ENCODE data around the gene THRA.

Gene THRA

DNA sequence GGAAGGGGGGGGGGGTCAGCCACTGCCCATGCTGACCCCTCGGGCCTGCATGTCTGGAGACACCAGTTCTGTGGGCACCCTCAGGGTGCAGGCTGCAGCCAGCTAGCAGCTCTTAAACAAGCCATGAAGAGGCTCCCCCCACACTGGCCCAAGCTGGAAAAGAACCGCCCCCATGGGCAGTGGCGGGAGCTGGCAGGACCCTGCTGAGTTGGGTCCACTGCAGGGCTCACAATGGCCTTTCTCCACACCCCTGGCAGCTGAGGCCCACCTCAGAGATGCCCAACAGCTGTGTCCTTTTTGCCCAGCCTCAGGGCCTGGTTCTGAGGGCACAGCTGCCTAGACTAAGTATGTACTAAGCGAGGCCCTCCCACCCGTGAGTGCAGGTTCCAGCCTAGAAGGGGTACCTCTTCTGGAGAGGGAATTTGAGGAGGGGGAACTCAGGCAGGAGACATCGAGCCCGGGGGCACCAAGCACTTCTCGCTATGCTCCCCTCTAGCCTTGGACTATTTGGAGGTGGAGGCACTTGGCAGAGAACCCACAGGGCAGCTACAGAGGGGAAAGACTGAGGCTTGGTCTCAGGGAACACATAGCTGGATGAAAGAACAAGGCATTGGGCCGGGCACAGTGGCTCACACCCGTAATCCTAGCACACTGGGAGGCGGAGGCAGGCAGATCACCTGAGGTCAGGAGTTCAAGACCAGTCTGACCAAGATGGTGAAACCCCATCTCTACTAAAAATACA is 3.2 kb downstream of the THRA start:
- DNase-seq = no peak

DNA sequence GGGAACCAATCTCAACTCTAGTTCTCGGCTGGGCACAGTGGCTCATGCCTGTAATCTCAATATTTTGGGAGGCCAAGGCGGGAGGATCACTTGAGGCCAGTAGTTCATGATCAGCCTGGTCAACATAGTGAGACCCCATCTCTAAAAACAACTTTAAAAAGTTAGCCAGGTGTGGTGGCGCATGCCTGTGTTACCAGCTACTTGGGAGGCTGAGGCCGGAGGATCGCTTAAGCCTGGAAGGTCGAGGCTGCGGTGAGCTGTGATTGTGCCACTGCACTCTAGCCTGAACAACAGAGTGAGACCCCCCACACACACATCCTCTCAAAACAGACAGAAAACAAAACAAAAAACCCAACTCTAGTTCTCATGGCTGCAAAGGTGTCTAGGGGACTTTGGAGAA is 4.9 kb downstream of the THRA start:
- no peak for DNase-seq

DNA sequence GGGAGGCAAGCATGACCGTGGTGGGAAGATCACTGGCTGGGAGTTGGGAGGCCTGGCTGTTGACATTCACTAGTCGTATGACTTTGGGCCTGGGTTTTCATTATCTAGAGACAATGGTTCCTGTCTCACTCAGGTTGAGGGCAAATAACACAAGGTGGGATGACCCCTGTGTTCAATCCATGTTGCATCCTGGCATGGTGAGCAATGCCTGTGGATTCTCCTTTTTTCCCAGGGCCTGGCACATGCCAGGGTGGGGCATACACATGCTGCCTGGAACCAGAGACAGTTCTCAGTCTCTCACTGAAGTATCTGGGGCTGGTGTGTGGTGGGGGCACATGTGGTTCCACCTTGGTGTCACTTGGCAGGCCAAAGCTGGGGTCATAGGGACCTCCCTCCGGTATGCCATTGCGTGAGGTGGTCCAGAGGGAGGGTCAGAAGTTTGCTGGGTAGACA is 5.4 kb downstream of the THRA start:
- DNase-seq = peak; percentile 46

DNA sequence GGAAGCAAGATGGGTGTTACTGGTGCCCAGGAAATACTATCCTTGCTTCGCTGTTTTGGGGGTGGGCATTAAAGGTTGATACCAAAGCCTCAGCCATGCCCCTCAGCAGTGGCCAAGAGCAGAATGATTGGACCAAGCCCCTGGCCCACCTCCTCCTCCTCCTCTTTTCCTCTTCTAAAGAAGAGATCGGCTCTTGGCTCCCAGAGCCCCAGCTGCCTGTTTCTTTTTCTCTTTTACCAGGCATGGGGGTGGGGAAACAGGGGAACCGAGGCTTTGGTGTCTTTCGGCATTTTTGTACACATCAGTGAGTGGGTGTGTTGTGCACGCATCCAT is 5.8 kb downstream of the THRA start:
- no peak for DNase-seq

DNA sequence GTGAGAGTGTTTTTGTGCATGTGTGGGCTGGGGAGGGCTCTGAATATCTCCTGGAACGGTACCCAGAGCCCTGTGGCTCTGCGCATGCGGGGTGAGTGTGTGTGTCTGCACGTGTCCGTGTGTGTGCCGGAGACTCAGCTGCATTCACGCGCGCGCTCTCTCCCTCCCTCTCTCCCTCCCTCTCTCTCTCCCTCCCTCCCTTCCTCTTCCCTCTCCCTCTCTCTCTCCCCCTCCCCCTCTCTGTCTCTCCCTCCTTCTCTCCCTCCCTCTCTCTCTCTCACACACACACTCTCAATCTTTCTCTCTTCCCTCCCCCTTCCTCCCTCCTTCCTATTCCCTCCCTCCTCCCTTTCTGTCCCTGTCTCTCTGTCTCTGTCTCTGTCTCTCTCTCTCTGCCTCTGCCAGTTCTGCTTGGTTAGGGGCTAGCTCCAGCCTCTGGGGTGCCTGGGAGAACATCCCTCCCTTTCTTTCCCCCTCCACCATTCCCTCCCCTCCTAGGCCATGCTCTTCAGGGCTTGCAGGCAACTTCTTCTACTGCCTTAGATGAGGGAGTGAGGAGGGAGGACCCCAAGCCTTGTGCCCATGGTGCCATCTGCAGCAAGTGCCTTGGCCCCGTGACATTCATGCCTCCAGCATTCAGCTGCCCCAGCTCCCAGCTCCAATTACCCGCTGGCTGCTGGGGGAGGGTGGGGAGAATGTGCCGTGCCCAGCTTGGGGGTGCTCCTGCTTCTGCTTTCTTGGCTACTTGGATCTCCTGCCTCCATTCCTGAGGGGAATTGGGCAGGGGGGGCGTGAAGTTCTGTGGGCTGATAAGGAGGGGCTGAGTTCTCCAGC is 6.4 kb downstream of the THRA start:
- DNase-seq = peak; percentile 85

DNA sequence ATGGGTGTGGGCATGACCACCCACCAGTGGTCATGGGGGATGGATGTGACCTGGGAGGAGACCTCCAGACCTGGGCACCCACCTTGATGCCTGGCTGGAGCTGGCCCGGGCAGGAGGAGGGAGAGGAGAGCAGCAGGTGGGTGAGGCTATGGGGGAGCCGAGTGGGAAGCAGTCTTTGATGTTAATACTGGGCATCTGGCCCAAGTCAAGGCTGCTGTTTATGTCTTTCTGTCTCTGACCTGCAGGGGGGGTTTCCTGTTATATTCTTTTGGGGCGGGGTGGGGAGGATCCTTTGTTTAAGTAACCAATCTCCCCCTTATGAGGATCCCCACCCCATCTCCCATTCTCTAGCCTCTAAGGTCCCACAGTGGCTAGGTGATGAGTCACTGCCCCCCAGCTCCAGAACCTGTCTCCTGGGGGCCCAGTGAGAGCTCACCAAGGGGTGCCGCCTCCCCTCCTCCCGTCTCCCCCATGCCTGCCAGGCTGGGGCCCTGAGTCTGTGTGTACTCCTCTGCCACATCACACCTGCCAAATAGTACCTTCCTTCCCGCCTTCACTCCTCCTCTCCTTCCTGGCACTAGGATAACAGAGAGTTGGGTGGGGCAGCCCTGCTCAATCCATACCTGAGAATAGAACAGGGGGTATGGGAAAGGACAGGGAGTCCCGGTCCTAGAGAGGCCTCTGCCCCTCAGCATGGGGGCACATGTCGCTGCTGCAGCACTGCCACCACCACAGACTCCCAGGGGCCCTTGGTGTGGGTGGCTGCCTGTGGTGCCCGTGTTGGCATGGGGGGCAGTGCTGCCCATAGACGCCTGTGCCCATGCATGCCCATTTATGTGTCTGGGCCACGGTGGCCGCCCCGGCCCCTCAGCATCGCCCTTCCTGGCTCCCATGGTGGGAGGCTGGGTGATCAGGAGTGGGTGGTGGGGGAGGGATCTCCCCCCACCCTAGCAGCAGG is 7.3 kb downstream of the THRA start:
- peak; percentile 48 to 54 for DNase-seq

DNA sequence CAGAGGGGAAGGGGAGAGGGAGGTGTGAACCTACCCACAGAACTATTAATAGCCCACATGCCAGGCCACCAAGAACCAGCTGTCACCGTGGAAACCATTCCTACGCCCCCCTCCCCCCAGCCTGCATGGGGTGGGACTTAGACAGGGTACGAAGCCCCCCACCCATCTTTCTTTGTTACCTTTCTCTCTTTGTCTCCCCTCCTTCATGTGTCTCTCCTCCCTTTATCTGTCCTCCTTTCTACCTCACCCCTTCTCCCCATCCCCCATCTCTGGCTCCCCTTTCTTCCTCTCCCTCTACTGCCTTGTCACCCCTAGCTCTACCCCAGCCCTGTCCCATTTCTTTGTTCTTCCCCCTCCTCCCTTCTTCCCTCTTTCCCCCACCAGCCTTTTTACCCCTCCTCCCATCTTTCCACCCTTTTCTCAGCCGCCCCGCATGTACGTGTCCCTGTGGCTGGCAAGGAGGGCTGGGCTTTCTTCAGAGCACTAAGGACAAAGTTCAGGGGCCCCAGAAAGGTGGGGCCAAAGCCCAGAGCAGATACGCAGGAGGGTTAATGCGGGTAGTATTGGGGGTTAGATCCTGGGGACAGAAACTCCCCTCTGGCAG is 8.0 kb downstream of the THRA start:
- no peak for DNase-seq

DNA sequence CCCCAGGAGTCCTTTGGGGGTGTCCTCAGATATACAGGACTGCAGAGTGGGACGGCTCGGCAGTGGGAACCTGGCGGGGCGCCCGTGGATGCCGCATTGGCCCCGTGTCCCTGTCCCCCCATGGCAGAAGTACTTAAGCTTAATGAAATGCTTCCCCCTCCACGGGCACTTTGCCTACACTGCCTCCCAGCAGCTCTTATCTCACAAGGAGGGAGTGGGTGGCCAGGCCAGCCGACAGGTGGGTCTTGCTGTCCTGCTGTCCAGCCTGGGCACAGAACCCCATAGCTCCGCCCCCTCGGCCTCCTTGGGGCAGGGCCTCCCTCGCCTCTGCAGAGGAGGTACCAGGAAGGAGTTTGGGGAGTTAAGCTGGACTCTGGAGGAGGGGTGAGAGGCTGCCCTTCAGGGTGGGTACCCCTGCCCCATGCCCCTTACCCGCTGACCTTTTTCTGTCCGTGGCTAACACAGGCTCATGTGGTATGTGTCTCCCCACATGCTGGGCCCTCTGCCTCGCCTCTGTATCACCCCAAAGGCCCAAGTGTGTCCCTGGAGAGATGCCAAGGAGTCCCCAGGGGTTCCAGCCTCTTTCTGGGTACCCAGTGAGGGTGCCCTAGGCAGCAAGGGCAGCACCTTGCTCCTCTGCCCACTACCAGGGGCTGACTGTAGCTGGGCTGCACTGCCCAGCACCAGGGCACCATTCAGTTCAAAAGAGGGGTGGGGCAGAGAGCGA is 8.7 kb downstream of the THRA start:
- no peak for DNase-seq

DNA sequence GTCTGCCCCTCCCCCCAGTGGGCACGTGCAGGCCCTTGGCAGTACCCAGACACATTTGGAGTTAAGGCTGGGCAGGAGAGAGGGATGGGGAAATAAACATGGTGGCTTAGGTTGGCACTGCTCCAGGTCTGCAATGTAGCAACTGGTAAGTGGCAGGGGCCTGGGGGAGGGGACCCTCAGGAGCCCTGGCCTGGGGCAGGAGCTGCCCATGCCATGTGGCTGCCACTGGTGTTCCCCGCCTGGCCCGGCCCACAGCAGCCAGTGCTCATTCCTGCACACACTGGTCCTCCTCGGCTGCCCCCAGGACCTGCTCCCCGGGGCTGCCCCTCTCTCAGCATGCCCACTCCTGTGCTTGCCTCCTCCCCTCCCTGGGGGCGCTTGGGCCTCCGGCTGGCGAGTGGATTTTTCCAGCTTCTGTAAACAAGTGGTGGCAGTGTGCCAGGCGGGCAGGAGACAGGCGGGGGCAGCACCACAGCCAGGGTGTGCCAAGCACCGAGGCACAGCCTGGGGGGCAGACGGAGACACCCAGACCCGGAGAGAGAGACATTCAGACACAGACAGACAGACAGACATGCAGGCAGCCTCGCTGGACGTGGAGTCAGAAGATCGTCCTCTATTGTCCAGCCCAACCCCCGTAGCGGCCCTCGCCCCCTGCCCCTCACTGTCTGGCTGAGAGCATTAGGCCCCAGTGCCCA is 9.4 kb downstream of the THRA start:
- no peak for DNase-seq

DNA sequence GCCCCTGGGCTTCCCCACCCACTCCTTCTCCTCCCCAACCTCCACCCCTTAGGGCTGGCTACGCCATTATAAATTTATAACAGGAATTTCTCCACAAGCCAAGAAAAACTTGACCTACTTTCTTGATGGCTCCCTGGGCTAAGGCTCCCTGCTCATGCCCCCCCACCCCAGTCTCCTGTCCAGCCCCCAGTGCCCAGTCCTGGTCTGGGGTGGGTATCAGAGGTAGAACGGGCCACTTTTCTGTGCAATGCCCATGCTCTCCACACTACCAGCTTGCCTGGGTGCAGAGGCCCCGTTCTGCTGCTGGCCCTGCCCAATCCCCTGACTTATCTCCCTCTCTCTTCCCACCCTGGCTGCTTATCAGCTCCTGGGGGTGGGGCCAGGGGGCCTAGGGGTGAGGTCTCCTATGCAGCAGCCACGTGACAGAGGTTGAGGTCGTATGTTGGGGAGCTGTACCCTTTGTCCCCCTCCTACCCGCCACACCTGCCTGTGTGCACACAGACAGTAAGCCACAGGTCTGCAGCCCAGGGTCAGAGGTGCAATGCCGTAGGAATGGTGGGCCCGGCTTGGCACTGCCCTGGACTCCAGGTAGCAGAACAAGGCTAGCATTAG is 10.1 kb downstream of the THRA start:
- DNase-seq = no peak

DNA sequence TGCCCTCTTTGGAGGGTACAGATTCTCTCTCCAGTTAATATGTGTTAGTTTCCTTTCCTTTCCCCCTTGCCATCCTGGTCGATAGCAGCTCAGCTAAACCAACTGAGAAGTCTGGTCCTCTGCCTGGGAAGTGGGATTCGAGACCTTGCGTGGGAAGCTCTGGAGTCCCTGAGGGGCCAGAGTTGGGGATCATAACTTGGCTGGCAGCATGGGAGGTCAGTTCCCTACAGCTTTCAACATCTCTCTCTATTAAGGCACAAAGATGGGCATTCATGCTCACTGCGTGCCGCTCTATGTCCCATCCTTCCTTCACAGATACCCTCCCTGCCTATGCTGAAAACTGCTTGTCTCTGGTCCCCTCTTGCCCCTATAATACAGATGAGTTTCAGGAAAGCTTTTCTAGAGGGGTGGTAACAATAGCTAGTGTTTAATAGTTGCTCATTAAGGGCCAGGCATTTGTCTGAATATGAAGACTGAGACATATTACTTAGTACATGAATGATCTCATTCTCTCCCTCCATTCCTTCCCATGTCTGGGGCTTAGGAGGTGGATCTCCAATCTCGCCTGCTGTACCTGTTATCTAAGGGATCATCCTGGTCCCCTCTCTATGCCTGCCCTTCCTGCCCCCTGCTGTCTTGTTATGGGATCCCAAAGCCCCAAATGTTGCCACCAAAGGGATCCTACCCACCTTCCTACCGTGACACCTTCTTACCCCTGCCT is 10.8 kb downstream of the THRA start:
- no peak for DNase-seq

DNA sequence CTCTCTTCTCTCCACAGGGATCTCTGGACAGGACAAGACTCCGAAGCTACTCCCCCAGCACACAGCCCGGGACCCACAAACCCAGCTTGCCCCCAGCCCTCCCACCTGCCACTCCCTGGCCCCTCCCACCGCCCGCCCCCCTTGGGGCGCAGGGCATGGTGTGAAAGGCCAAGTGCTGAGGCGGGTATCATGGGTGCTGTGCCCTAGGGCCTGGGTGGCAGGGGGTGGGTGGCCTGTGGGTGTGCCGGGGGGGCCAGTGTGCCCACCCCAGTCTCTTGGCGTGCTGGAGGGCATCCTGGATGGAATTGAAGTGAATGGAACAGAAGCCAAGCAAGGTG is 11.4 kb downstream of the THRA start:
- no peak for DNase-seq

DNA sequence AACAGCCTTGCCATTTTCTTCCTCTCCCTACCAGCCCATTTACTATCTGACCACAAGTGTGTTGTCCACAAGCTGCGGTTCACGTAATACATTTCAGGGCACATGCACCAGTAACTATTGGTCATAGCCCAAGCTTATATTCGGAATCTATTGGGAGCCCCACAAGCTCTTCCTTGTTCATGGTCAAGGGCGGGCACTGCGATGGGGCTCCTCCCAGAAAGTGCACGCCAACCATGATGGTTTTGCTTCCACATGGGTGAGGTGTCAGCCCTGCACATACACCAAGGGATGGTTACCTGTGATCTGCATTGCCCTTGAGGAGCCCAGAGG is 12.1 kb downstream of the THRA start:
- no peak for DNase-seq

DNA sequence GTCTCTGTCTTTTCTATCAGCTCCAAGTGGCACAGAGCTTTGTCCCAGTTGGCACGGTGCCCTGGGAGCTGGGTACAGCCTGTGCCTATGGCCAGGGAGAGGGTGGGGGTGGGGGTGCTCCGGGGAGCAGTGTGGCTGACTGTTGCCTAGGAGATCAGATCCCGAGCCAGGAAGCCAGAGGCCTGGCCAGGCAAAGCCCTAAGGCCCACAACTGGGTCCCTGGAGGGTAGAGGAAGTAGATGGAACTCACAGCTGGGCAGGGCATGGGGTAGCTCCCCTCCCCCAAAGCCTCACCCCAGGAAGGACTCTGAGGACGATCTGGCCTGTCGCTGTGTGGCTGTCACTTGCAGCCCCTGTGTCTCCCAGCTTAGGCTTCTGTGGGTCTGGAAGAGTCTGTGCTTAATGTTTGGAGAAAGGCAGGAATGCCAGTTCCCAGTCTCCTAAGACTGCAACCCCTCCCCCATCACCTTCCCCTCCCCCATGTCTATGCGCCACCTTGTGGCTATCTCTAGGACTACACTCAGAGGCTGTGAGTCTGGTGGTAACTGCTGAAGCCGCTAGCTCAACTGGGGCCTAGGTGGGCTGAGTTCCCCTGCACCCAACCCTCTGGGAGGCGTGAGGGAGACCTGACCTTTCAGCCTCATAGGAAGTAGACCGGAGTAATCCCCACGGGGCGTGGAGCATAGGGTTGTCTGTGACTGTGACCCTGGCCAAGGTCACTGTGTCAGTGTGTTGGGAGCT is 12.6 kb downstream of the THRA start:
- peak; percentile 81 to 85 for DNase-seq

DNA sequence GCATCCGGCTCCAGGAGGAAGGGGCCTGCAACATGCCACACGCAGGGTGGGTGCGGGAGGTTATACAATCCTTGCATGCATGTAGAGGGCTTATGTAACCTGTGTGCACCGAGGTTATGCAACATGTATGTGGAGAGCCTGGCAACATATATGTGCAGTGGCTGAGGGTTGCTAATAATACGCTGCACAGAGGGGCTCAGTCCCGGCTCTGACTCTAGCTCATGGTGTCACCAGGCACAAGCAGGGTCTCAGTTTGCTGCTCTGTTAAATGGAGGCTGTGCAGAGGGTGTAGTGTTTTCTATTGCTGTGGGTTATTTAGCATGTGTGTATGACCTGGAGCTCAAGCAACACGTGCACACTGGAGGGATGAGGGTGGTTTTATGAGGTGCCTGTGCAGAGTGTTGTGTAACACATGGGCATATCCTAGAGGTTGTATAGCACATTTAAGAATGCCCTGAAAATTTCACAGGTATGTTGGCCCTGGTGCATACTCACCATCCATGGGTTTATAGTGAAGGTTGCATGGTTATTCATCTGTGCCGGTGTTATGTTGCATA is 13.3 kb downstream of the THRA start:
- no peak for DNase-seq

DNA sequence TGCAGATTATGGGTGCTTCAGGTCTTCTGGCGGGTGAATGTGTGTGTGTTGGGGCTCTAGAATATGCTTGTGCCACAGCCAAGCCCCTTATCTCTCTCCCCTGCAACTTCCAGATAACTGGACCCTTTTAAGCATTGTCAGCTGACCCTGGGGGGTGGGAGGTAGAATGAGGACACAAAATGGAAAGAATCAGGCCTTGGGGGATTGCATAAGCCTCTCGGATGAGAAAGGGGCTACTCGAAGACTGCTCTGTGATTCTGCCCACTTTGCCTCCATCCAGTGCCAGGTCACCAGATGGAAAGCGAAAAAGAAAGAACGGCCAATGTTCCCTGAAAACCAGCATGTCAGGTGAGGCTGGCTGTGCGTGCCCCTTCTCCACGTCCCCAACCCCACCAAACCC is 13.8 kb downstream of the THRA start:
- no peak for DNase-seq

DNA sequence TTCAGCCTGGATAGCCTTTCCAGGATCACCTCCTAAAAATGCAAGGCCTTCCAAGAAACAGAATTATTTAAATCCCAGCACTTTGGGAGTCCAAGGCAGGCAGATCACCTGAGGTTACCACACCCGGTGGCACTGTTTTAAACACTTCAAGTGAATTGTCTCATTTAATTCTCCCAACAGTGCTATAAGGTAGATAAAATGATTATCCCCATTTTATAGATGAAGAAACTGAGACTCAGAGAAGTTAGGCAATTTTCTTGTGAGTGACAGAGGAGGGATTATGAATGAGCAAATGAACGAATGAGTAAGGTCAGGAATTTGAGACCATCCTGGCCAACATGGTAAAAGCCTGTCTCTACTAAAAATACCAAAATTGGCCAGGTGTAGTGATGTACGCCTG is 16.8 kb downstream of the THRA start:
- no peak for DNase-seq

DNA sequence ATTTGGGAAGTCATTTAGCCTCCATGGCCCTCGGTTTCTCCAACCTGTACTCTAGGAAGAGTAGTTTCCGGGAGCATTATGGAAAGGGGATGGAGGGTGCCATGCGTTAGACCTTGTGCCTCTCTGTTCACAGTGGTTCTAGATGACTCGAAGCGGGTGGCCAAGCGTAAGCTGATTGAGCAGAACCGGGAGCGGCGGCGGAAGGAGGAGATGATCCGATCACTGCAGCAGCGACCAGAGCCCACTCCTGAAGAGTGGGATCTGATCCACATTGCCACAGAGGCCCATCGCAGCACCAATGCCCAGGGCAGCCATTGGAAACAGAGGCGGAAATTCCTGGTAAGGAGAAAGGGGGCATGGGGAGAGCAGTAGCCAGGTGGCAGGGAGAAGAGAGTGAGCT is 21.7 kb downstream of the THRA start:
- DNase-seq = no peak
